GDM1 (cell line): ENCODE data around the gene ITGA1.
"Not testable (repeated sequence)": the region's sequence is repeated elsewhere in the genome, so short reads cannot be mapped to it uniquely, and the experiment has no call there.

Experiments used
- DNase-seq: peaks from one replicate; lab custom pipeline; 2025; lab: John Stamatoyannopoulos, UW

Gene ITGA1

DNA sequence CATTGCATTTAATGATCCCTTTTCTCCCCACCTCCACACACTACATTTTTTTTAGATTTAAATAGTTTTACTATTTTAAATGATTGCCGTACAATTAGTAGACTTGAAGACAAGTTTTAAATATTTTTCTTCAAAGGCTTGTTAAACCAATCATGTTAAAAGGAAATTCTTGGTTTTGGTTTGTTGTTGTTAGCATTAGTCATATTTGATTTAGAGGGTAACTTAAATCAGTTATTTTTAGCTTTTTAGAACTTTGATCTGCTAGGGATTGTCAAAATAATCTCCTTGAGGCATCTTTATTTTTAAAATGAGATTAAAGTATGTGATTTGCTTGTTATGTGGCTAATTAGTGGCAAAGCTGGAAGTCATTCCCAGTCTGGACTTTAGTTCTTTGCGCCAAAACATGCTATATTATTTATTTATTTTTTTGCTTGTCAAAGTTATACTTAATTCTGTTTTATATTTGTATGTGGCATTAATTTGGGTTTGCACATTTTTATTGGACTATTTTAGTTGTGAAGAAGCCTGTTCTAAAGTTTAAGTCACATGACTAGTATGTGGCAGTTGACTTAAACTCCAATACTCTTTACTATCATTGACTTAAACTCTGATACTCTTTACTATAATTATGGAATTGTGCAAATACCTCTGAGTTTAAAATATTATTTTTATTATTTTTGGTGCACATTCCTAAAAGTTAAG, 14.7 kb downstream of the ITGA1 start:
- no peak for DNase-seq

DNA sequence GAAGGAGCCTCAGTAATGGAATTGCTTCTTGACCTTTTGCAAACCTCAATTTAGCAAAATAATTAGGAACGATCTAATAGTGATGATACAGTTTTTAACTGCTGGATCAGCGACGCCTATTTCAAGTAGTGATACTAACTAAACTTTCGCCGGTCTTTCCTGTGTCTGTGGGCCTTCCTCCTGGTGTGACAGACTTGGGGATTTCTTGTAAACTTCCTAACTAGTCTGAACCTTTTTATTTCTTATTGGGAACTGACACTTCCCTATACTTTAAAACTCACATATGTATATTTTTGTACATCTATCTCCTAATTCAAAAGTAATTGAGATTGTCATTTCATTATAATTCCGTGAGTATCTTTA, 15.2 kb downstream of the ITGA1 start:
- no peak for DNase-seq

DNA sequence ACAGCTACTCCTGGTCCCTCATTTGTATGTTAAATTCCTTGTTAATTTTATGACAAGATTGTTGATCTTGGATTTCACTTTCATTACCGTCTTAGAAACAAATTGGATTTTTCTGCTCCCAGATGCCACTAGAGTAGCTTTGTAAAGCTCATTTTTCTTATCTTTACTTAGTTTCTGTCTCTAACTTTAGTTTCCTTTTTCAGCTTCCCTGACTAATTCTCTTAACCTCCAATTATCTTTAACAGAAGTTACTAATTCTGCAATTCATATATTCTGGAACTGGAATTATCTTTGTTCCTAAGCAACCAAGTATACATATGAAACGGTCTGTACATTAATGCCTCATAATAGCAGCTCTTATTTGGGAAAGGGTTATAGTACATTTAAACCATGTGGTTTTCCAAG, 16.7 kb downstream of the ITGA1 start:
- no peak for DNase-seq

DNA sequence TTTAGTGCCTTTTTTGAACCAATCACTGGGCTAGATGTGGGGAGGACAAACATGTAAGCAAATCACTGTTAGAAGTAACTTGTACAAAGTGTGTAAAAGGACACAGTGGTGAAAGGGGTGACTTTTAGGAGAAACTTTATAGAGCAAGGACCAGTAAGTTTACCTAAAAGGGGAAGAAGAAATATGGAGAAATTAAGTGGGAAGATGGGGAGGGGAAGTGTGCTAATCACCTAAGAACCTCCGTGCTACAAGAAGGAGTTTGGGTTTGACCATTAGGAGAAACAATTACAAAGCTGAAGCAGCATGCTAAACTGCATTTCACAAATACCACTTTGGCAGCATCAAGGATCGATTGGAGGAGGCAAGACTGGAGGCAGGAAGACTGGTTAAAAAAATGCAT, 17.3 kb downstream of the ITGA1 start:
- no peak for DNase-seq

DNA sequence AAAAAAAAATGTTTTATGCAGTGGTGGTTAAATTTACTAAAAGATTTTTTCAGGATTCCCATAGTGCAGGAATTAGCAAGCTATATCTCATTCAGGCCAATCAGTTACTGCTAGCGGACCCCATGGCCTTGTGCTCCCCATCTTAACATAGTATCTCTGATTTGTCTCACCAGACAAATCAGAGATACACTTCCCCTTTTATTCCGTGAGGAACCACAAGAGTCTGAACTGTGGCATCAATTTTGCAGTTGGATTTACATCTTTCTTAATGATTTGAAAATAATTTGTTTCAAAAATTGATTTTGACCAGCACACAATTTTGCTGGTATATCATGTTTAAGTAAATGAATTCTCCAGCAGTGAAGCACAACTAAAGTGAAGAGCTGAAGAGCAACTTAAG, 17.9 kb downstream of the ITGA1 start:
- no peak for DNase-seq

DNA sequence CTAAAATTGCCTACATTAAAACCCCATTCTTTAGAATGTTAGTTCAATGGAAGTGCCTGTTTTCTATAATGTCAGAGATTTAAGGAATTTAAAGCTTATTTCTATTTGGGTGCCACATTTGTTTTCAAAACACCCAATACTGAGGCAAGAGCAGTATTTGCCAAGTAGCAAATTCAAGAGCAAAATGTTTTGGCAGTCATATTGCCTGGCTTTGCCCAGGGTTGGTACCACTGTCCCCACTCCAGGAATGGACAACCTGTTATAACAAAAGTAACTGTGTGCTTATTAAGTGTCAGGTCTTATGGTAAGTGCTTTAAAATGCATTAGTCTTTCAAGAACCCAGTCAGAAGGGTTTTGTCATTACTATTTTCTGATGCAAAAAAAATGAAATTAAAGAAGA, 19.3 kb downstream of the ITGA1 start:
- DNase-seq, result no peak

DNA sequence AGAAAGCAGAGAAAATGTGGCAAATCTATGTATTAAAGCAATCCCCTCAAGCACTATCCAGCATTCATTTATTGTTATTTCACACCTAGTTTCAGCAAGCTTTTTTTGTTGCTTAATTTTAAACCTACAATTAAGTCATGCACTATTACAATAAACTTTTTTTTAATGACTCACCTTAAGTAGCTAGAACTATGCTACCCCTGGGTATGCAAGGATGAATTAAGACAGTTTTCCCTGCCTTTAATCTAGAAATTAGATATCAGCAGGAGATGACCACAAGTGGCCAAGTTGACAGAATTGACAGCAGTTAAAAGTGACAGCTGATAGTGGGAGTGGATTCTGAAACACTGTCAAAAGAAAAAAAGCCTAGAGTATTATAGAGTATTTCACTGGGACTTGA, 20.0 kb downstream of the ITGA1 start:
- no peak for DNase-seq

DNA sequence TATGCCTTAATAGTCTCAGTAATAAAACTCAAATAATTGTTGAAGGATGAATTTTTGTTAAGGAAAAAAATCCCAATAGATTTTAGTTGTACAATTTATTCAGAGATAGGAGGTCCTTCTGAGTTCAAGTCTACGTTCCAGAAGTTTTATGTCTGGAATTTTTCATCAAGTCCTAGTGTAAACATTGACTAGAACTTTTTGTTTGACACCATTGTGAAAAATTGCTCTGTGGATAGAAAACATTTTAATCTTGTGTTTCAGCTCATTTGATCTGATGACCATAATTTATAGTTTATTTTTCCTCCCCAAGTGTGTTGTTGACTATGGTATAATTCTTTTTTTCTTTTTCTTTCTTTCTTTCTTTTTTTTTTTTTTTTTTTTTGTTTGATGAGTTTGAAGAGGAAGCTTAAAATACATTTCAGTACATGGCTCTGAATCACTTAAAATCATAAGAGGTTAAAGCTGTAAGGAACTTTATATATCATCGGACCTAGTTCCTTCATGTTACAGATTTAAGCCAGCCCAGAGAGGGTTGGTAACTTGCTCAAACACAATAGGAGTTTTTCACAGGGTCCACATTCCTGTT, 20.7 kb downstream of the ITGA1 start:
- no peak for DNase-seq

DNA sequence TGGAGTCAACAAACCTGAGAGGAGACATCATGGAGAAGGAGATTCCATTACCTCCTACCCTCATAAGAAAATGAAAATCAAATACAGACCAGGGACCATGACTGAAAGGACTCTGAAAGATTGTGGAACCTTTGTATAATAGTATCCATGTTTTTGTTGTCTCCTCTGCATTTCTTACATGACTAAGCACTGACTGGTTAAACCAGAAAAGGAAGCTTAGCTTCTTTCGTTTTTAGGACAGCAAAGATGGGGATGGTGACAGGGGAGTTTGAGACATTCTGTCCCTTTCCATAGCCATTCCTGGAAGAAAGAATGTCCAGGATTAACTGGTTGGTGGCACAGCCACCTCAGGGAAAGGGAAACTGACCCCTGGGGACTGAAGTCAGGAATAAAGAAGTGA, 22.2 kb downstream of the ITGA1 start:
- DNase-seq, result no peak

DNA sequence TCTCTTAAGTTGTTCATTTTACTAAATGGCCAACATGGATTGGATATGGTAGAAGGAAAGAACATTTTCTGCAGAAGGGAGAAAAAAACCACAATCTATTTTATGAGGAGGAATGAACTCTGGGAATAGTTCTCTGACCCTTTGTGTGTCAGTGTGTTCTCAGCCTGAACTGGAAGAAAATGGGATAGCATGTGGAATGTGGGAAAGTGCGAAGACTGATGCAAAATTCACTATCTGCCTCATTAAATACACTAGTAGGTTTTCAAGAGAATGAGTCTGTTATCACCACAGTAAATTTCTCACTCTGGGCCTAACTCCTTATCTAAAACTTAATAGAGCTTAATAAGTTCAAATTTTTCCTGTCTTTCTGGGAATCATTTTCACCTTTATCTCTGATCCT, 22.7 kb downstream of the ITGA1 start:
- DNase-seq, result no peak

DNA sequence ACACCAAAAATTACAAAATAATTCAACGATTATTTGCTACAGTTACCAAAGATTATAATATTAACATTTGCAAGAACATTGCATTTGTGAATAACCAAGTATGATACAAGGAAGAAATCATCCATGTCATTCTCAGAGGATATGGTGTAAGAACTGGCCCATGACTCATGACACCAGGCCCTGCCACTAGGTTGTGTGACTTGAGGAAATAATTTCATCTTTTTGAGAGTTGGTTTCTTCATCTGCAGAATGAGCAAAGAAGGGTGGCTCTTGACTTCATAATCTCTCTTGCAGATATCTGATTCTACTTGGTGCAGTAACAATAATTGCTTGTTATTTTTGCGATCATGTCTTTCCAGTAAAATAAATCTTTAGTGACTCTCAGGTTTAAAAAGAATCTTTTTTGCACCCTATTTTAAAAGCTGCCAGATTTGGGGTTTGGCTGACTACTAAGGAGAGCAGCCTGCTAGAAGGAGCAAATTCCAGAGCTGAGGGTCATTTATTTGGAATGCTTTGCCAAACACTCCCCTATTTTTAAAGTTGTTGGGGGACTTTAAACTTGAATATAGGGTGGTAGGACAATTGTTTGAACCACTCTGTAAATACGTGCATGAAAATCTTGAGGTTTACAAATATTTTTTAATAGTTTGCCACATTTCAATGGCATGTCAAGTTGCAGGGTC, 23.5 kb downstream of the ITGA1 start:
- DNase-seq, result no peak

DNA sequence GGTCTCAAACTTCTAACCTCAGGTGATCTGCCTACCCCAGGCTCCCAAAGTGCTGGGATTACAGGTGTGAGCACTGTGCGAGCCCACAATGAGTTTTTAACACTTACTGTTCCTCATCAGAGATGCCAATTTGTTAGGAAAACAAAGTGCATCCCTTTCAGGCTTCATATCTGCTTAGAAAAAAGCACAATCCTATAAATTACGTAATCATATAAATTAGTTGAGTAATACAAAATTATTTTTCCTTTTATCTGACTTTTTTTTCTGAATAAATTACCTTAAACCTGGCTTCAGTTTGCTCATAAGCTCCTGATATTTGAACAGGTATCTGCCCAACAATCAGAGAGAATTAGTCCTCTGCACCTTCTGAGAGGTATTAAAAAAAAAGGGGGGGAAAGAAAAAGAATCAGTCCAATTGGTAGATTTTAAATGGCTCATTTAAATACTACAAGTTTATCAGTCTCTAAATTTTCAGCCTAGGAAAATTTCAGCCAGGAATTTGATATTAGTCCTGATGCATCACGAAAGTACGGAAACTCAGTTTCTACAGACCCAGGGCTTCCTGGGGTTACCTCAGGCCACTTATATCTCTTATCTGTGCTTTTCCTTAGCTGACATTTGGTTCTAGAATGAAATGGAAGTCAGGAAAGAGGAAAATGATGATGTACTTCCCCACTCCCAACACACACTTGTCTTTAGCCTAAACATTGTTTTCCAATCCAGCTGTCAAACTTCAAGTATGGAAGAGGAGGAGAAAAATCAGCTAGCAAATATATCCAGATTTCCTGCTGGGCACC, 26.8 kb downstream of the ITGA1 start:
- DNase-seq, result no peak

DNA sequence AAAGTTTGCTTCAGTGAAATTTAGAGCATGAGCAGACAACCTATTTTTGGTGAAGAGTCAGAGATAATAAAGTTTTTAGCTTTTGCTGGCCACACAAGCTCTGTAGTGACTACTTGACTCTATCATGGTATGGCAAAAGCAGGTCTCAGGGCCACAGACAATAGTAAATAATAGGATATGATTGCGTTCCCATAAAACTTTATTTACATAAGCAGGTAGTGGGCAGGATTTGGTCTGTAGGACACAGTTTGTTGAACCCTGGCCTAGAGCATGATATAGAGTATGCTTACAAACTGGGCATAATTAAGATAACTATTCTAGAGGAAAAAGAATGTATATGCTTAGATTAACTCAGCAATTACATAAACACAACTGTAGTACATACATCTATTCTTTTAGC, 30.1 kb downstream of the ITGA1 start:
- no peak for DNase-seq

DNA sequence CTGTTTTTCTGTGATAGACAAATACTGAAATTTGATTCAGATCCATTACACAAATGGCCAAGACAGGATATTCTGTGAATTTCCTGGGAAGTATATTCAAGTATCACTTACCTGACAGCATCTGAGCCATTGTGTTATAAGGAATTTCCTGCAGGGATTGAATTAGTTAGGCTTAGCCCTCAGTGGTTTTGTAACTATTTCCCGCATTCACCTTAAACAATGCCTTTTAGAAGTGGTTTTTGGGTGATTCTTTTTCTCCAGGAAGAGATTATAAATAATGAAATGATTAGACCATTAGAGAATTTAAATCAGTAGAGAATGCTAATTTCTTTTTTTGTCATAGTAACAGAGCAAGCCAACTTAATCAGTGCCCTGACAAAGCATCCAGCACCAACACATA, 30.6 kb downstream of the ITGA1 start:
- DNase-seq, result no peak

DNA sequence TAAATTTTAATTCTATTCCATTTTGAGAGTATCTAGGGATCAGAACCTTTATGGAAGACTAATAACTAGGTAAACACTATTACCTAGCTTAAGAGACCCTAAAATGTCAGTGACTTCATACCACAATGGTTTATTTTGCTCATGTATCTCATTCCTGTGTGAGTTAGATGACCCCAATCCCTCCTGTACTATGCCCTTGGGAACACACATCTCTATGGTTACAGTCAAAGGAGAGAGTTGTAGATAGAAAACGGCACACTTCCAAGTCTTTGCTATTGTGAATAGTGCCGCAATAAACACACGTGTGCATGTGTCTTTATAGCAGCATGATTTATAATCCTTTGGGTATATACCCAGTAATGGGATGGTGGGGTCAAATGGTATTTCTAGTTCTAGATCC, 31.1 kb downstream of the ITGA1 start:
- not testable (repeated sequence) for DNase-seq

DNA sequence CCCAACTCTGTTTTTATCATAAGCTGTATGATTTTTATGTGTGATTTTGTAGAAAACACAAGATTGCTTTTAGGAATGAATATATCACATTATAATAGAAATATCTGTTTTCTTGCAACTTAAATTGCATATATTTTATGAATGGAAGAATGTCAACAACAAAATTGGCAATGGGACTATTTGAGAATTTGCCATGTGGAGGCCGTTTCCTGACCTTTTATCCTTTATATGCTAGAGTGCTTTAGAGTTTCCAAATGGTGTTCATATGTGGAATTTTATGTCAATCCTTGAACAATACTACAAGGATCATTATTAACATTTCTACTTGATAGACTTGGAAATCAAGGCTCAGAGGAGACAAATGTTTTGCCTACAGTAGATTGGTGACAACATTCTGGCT, 34.2 kb downstream of the ITGA1 start:
- no peak for DNase-seq

DNA sequence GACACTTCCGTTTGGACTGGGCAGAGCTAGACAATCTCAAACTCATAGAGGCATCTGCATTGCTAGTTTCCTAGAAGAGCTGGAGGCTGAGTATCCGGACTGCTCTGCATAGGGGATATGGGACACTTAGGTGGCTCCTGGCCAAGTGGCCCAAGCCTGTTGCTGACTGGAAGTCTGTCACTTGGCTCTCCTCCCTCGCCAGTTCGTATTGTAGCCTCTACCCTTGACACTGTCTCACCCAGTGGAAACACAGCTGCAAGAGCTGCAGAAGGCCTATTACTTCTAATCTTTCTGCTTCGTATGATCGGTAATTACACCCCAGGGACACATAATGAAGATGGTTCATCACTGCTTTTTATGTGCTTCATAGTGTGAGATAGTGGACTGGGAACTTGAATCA, 34.7 kb downstream of the ITGA1 start:
- DNase-seq, result no peak

DNA sequence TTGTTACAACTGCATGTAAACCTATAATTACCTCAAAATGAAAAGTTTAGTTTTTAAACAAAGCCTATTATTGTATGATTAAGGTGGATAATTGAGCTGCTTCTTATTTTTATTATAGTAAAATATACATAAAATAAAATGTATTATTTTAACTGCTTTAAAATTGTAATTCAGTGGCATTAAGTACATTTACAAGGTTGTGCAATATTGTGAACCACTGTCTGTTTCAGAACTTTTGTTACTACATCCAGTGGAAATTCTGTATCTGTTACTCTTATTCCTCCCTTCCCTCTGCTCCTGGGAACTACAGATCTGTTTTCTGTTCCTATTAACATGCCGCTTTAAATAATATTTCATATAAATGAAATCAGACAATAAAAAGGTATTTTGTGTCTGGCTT, 37.1 kb downstream of the ITGA1 start:
- DNase-seq, result no peak

DNA sequence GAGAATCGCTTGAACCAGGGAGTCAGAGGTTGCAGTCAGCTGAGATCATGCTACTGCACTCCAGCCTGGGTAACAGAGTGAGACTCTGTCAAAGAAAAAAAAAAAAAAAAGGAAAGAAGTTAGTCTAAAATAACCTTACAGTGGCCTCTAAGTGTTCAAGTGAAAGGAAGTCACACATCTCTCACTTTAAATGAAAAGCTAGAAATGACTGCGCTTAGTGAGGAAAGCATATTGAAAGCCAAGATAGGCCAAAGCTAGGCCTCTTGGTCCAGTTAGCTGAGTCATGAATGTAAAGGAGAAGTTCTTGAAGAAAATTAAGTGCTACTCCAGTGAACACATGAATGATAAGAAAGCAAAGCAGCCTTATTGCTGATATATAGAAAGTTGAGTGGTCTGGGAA, 38.1 kb downstream of the ITGA1 start:
- DNase-seq, result no peak

DNA sequence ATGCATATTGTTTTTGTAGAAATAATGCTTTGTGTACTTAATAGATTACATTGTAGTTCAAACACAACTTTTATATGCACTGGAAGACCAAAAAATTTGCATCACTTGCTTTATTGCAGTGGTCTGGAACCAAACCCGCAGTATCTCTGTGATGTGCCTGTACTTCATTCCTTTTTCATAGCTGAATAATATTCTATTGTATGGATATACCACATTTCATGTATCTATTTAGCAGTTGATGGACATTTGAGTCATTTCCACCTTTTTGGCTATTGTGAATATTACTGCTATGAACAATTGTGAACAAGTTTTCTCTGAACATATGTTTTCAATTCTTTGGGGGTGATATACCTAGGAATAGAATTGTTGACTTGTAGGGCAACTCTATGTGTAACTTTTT, 40.1 kb downstream of the ITGA1 start:
- DNase-seq, result no peak

DNA sequence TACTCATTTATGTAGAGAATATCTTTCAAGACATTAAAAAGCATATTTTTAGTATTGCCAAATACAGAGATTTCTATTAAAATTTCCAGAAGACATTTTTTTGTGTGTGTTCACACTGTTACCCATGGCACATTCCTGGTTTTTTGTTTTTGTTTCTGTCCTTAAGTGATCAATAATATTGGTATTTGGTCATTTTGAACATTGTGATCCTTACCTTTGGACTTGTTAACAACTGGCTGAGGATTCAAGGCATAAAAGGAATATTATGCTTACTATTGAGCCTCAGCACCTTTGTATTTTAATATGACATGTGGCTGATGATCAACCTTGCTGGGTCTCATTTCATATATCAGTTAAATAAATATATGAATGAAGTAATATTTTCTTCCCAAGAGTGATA, 41.9 kb downstream of the ITGA1 start:
- DNase-seq, result no peak

DNA sequence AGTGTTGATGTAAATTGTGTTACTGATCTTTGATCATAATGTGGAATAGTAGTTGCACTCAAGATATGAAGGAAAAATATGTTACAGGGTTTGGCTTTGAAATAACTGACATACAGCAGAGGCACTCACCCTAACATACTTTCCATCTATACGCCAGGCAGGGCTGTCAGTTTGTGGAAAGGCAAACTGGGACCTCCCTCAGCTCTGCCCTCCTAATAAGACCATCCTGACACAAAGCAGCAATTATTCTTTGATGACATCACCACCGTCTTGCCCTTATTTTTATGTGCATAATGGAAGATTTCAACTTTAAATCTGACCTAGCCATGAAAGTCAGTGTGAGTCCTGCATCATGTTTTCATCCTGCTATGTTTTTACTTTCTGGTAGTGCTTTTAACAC, 42.9 kb downstream of the ITGA1 start:
- DNase-seq, result no peak
